ENCODE data around the gene ZNF521.

GRCh38 chr18:25072205-25072604, 279.8 kb downstream of the ZNF521 start:
- TF ChIP-seq CTCF (IDR thresholded peaks at IDR 0.05; ENCODE audit: low read depth, low read length, missing input control): no peak
- TF ChIP-seq RAD21 (IDR thresholded peaks at IDR 0.05): no peak
- no peak for TF ChIP-seq MAX (IDR thresholded peaks at IDR 0.05)
- TF ChIP-seq JUND (IDR thresholded peaks at IDR 0.05): no peak
- no peak for TF ChIP-seq RXRA (IDR thresholded peaks at IDR 0.05)
- no peak for TF ChIP-seq ATF3 (IDR thresholded peaks at IDR 0.05)
- no peak for TF ChIP-seq GABPA (IDR thresholded peaks at IDR 0.05 in 1 of 2, conservative IDR thresholded peaks at IDR 0.05 in 1 of 2)
